ENCODE data around the gene KRTAP4-7. TPM values are rescaled to one million over a fixed set of nuclear protein-coding genes. Genes with fewer than 3 reads are reported as not detected.
"Not testable (repeated sequence)": the region's sequence is repeated elsewhere in the genome, so short reads cannot be mapped to it uniquely, and the experiment has no call there.

KRTAP4-7 gene
- total and polyA plus RNA-seq, 12 donors: not detected

DNA sequence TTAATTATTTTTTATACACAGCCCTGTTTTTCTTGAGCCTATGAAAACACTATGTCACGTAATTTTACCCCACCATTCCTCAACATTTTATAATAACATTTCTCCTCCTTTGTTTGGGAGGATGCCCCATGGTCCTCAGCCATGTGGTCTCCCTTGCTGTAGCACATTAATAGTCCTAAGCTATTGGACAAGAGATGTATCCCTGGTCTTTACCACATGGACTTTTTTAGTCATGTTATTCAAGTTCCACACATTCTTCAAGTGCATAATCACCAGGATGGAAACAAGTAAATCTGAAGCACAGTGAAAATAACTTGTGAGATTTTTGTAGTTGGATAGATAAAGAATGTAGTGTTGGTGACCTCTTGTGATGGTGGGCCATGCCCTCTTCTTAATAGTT lies 22.0 kb upstream of the KRTAP4-7 start:
- H3K27me3 ChIP-seq: no peaks in the 10 kb centered on the region
- TF ChIP-seq, protein P1, sequence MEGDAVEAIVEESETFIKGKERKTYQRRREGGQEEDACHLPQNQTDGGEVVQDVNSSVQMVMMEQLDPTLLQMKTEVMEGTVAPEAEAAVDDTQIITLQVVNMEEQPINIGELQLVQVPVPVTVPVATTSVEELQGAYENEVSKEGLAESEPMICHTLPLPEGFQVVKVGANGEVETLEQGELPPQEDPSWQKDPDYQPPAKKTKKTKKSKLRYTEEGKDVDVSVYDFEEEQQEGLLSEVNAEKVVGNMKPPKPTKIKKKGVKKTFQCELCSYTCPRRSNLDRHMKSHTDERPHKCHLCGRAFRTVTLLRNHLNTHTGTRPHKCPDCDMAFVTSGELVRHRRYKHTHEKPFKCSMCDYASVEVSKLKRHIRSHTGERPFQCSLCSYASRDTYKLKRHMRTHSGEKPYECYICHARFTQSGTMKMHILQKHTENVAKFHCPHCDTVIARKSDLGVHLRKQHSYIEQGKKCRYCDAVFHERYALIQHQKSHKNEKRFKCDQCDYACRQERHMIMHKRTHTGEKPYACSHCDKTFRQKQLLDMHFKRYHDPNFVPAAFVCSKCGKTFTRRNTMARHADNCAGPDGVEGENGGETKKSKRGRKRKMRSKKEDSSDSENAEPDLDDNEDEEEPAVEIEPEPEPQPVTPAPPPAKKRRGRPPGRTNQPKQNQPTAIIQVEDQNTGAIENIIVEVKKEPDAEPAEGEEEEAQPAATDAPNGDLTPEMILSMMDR (IDR thresholded peaks at IDR 0.05): no peak
- TF ChIP-seq POLR2A (IDR thresholded peaks at IDR 0.05): no peak
- no peaks in the 10 kb centered on the region for H3K4me1 ChIP-seq (replicated peaks in 1 of 2)
- WGBS, 4 donors: 56 to 83% (median 76%) methylated on average over 1 of the region's 1 CpG
- H3K36me3 ChIP-seq (replicated peaks in 1 of 2): no peaks in the 10 kb centered on the region
- no peak overlapping the region for H3K27ac ChIP-seq
- DNase-seq: no peak
- H3K4me3 ChIP-seq: no peak overlapping the region
- no peaks in the 10 kb centered on the region for H3K9me3 ChIP-seq (replicated peaks in 1 of 3)
- intact Hi-C loops (cut with DNase I): no loop called here

DNA sequence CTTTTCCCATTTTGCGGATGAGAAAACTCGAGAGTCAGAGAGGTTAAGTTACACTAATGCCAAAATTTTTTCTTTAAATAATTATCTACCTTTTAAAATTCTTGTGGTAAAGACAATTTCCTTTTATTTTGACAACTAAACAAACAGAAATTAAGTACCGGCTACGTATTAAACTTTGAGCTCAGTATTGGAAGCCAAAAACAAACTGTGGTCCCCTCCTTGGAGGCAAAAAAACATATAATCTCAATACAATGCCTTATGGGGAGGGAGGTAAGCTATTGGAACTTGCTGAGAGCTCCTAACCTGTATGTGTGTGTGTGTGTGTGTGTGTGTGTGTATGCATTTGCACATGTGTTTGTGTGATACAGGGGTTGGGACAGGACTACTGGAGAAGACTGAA lies 20.5 kb upstream of the KRTAP4-7 start:
- Histone ChIP-seq H3K9me3 (replicated peaks in 1 of 3) (no peaks in the 10 kb centered on the region), H3K27me3 (no peaks in the 10 kb centered on the region), H3K4me1 (replicated peaks in 1 of 2) (no peaks in the 10 kb centered on the region), H3K36me3 (replicated peaks in 1 of 2) (no peaks in the 10 kb centered on the region), H3K4me3 (no peak overlapping the region), H3K27ac (no peak overlapping the region)
- no peak for TF ChIP-seq POLR2A (IDR thresholded peaks at IDR 0.05)
- TF ChIP-seq, protein P1 (IDR thresholded peaks at IDR 0.05): no peak
- WGBS, 4 donors: 81 to 89% (median 86%) methylated on average over 4 of the region's 4 CpGs
- intact Hi-C loops (cut with DNase I): no loop called here
- no peak for DNase-seq

DNA sequence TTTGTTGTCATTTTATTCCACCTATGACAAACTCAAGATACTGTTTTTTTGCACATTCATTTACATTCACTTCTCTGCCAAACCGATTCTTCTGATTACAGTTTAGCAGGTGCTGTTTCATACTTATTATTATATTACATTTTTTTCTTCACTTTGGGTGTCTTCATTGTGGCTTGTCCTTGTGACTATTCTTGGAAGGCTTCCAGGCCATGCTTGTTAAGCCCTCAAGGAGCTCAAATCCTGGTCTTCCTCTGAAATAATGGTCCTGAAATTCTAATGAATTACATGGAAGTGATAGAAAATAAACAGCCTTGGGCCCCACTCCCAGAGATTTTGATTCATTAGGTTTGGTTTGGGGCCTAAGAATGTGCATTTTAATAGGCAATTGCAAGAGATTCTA lies 19.6 kb upstream of the KRTAP4-7 start:
- no peak for DNase-seq
- no peaks in the 10 kb centered on the region for H3K36me3 ChIP-seq (replicated peaks in 1 of 2)
- no peak for TF ChIP-seq POLR2A (IDR thresholded peaks at IDR 0.05)
- TF ChIP-seq, protein P1 (IDR thresholded peaks at IDR 0.05): no peak
- H3K27ac ChIP-seq: no peak overlapping the region
- H3K9me3 ChIP-seq (replicated peaks in 1 of 3): no peaks in the 10 kb centered on the region
- H3K4me1 ChIP-seq (replicated peaks in 1 of 2): no peaks in the 10 kb centered on the region
- no peaks in the 10 kb centered on the region for H3K27me3 ChIP-seq
- 81 to 89% (median 86%) methylated on average over 1 of the region's 1 CpG for WGBS, 4 donors
- no peak overlapping the region for H3K4me3 ChIP-seq
- intact Hi-C loops (cut with DNase I): no loop called here

DNA sequence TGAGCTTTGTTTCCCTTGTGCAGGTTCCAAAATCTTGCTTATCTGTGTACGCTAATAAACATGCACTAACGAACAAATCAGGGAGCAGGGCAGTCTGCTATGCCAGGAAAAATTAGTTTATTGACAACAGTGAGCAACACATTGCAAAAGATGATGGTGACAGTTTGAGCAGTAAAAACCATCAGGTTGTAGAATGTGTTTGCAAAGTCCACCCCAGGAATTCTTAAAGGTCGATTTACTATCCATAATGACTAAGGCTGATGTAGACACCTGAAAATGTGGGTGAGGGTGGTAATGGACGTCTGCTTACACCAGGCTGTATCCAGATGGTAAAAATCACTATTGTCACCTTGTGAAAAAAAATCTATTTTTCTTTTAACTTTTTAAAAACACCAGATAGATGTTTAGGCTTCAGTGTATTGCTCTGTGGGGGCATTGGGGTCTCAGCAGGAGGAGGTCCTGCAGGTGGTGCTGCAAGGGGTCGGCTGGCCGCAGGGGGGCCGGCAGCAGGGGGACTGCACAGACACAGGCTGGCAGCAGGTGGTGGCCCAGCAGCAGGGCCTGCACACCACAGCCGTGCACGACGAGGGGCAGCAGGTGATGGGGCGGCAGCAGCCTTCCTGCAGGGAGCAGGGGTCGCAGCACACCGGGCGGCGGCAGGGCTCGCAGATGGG lies 18.8 kb upstream of the KRTAP4-7 start:
- intact Hi-C loops (cut with DNase I); H3K9me3 ChIP-seq (replicated peaks in 1 of 3); H3K4me3 ChIP-seq; H3K4me1 ChIP-seq (replicated peaks in 1 of 2); DNase-seq; H3K27ac ChIP-seq; H3K36me3 ChIP-seq (replicated peaks in 1 of 2); H3K27me3 ChIP-seq: not testable (repeated sequence)
- 66 to 88% (median 72%) methylated on average over 7 of the region's 16 CpGs for WGBS, 4 donors

All from adrenal gland (tissue), 12 donors.